Stimulated activated CD8-positive, alpha-beta memory T cell treated with anti-CD3 and anti-CD28 coated beads, Interleukin-4, amount 100 ng/mL, for 1 hour (primary cell): Measurements from ENCODE around the gene LCN1.

ENCODE experiments used
- DNase-seq, 2 donors: peaks; one replicate each; pipeline ENCODE4 v3.0.0-alpha.2; 2020; ENCODE audit warnings: low read depth in 2 of 2, low spot score in 1 of 2

LCN1 gene

DNA sequence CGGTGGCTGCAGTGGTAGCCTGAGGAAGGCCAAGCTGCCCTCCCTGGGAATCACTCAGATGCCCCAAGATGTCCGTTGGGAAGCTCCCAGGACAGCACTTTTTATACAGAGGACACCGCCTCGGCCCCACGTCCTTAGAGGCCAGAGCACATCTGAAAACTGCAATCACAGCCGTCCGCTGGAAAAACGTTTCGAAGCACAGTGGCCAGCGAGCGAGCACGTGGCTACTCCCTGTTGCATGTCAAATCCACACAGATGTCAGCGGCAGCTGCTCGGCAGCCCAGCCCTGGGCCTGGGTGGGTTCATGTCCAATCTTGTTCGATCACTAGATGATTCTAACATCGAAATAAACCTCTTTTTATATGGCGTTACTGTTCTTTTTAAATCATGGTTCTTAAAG lies 32.7 kb upstream of the LCN1 start:
- DNase-seq: no peak

DNA sequence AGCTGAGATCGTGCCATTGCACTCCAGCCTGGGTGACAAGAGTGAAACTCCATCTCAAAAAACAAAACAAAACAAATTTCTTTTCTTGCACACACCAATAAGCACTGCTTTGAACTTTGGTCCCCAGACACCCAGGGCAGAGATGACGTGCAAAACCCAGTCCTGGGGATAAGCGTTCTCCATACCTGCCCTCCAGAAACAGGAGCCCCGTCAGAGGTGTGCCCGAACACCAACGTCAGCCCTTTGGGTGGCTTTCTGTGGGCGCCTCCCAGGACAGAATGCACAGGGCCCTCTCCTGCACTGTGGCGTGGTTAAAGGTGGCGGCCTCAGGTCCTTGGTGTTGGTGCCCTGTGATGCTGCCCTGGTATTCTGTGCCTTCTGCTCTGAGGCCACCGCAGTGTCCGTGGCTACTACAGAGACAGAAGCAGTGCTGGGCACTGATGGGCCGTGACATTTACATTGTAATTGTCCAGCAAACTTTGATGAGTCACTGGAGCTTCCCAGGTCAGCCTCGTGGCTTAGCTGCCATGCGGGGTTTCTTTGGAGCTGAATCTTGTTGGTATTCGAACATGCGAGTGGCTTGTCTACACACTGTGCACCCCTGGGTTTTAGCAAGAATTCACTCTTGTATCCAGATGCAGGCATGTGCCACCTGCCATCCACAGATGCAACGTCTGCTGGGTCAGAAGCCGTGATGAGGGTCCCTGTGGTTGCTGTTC lies 31.9 kb upstream of the LCN1 start:
- no peak for DNase-seq

DNA sequence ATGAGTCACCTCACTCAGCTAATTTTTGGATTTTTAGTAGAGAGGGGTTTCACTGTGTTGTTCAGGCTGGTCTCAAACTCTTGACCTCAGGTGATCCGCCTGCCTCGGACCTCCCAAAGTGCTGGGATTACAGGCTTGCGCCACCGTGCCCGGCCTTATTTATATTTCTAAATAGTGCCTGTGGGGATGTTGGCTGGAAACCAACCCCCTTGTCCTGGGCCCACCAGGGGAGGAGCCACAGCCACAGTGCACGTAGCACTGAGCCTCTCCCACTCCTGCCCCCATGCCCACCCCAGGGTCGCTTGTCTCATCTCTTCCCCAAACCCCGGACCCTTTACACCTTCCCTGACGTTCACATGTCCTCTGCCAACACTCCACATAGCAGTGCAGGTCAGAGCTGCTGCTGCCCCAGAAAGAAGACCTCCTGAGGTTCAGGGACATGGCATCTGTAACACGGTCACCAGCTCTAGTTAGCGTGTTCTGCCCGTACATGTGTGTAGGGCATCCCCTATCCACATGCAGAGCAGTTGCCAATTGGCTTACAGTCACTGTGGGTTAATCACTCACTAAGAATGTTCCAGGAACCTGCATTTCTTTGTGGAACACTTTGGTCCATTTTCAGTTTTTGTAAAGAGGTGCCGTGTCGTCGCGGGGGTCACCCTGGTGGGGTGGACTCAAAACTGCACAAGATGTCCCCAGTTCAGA lies 30.9 kb upstream of the LCN1 start:
- no peak for DNase-seq

DNA sequence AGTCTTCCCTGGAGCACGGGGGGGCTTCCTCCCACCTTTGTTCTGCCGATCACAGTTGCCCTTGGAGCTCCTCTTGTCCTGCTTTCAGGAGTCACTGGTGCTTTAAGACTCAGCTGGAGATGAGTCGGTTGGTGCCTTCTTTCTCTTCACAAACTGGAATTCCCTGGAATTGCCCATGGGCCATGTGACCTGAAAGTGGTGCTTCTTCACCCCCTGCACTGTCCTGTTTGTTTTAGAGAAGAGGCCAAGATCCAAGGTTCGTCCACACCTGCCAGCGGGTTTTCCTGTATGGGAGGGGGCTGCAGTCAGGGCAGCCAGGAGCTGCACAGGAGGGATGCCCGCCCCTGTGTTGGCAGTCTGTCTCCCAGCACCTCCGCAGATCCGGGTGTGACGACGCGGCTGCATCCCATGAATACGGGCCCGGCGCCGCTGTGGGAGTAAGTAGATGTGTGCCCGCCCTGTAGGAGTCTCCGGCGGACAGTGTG lies 30.2 kb upstream of the LCN1 start:
- no peak for DNase-seq

DNA sequence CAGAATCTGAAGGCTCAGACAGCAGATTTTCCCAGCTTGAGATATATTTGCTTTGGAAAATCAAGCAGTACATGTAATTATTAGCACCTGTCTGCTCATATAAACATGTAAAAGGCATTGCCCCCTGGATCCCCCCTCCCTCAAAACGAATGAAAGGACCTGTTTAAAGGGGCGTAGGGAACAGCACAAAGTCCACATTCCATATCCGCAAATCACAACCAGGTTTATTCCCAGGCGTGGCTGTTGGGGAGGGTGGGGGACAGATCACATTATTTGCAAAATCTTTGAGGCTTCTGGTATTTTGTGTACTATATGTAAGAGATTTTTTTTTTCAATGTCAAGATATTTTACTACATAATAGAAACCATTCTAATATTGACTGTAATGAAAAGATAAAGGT lies 29.5 kb upstream of the LCN1 start:
- no peak for DNase-seq

DNA sequence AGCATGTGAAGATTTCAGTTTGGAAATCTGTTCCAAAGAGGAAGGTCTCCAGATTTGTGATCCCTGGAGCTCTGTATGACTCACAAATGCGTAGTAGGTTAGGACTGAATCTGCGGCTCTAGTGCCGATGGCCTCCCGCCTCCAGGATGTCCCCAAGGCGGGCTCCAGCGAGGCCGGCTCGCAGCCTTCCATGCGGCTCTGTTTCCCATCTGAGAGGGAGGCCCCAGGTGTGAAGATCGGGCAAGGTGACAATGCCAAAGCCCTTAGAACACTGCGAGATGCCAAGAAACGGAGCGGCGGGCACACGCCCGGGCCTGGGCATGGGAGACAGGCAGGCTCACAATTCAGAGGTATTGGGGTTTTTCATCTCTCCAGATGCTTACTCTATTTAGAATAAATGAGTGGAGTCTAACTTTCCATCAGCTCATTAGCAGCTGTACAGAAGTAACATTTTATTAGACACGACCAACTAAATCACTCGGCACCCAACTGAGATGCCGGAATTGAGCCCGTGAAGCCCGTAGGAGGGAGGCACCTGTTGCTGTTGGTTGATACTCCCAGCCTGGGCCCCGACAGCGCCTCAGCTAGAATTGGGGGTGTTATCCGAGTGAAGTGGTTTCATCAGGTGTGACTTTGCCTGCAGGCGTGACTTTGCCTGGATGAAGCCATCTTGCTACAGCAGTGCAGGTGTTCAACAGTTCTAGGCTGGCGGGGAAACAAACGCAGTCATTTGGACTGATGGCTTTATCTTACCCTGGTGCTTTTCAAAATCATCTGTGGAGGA lies 28.2 kb upstream of the LCN1 start:
- no peak for DNase-seq

DNA sequence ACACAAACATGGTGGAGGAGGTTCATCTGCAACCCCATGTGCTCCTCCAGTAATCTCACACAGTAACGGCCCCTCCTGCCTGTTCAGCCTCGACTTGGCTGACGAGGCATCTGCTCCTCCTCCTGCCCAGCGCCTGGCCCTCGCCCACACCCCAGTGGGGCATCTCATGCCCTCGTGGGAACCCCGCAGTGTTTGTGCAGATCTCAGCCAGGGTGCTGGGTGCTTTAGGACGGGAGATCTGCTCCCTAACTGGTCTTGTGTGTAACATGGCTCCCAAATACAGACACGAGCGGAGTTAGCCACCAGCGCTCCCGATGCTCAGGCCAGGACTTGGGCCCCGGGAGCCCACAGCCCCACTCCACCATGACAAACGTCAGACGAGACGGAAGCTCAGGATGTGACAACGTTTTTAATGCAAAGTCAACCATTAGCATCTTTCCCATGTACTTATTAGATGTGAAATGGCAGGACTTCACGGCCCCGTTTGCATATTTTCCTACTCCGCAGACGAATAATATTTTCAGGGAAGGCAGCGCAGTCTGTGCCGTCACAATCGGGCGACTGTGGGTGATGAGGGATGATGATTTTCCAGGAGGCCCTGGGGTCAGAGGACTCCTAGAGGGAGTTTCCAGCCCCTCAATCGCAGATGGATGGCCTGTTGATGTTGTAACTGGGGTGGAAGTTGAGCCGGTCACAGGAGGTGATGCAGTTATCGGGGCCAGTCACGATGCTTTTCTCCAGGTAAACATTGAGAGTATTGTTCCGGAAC lies 26.3 kb upstream of the LCN1 start:
- DNase-seq: no peak

DNA sequence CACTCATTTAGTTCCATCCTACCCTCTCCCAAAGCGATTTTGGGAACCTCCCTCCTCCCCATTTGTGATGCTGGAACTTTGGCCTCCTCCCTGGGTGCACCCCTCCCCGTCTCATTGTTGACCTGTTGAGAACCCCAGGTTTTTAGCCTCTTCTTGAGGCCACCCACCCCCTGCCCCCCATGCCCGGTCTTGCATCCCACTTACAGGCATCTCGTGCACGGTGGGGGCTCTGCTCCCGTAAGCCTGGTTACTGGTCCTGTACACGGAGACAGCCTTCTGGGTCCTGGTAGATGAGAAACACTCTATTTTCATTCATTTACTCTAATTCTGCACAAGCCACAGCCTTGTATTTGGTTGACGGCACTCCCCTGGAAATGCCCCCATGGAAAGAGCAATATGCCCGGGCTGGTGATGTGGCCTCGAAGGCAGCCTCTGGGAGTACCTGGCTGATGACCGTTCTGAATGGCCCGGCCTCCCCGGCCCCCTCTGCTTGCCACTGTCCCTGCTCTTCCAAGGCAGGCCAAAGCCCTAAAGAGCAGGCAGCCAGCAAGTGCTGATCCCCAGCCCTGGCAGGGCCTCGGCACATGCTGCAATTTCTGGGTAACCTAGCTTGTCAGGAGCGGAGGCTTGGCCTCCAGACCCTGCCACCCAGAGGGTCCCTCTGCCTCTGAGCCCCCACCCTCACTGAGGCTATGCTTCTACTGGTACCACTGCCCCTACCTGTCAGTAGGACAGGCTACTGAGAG lies 22.7 kb upstream of the LCN1 start:
- no peak for DNase-seq

DNA sequence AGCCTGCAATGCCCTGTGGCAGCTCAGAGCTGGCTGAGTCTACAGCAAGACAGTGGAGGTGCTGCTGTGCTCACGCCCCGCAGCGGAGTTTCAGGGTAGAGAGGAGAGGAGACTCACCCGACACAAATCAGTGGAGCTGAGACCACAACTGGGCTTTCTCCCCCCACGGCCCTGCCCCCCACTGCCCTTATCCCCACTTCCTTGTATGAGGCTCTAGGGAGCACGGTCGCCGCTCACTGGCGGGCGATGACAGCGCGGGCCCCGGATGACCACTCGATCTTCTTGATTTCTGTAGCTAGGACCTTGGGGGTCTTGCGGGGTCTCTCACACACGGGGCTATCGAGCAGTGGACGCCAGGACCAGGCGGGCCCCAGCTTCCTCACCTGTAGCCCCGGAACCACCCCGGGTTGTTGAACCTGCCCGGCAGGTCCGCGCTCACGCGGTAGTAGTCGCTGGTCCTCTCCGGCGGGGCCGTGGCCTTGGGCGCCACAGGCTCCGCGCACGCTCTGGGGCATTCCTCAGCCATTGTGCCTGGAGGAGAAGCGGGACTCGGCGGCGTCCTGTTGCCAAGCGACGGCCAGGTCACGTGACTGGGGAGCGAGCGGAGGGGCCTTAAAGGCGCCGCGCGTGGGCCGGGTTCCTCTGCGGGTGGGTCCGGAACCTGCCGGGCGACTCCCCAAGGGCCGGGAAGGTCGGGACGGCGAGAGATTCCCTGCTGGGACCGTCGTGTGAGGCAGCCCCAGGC lies 21.7 kb upstream of the LCN1 start:
- DNase-seq: peak; percentile 80 to 90

DNA sequence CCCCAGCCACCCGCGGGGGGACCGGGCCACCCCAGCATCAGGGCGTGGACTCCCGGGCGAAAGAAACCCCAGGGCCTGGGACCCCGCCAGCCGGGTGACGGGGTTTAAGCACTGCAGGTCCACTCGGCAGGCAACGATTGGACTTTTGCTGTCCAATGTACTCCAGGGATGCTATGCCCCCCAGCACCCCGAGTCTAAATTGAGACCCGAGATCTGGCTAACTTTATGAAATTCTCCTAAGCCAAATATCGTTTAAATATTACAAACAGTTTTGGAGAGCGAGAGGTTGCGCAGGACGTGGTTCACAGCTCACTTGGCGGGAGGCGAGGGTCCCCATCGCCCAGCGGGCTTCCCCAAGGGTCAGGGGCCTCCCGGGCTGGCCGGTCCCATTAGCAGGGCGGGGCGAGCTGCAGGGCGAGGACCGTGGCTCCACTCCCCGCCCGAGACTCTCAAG lies 21.1 kb upstream of the LCN1 start:
- no peak for DNase-seq

DNA sequence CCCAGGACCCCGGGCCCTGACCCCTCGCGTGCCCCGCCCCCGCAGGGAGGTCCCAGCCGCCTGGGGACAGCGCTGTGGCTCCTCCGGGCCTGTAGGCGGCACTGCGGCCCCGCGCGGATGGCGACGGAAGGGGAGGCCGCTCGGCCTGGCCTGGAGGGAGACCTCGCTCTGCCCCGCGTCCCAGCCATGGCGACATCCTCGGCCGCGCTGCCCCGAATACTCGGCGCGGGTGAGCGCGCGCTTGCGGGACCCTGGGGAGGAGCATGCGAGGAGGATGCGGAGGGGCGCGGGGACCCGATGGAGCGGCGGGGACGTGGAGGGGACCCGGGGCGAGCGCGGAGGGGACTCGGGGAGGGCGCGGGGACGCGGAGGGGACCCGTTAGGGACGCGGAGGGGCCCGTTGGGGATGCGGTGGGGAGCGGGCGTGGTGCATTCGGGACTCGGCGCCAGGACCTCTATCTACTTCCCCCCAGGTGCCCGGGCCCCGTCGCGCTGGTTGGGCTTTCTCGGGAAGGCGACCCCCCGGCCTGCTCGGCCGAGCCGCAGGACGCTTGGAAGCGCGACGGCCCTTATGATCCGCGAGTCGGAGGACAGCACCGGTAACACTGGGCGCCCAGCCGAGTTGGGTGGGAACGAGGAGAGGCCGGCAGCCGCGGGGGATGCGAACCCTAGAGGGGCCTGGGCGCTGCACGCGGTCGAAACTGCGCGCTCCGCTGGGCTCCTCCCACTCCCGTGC lies 20.5 kb upstream of the LCN1 start, which contains the start of gene MRPS2:
Gene MRPS2, plus strand, starts transcription at position 158 of the 736 bp plus-strand sequence. Its CDS starts 29 bp downstream, at position 187.
- DNase-seq: peak; percentile 51 to 75

DNA sequence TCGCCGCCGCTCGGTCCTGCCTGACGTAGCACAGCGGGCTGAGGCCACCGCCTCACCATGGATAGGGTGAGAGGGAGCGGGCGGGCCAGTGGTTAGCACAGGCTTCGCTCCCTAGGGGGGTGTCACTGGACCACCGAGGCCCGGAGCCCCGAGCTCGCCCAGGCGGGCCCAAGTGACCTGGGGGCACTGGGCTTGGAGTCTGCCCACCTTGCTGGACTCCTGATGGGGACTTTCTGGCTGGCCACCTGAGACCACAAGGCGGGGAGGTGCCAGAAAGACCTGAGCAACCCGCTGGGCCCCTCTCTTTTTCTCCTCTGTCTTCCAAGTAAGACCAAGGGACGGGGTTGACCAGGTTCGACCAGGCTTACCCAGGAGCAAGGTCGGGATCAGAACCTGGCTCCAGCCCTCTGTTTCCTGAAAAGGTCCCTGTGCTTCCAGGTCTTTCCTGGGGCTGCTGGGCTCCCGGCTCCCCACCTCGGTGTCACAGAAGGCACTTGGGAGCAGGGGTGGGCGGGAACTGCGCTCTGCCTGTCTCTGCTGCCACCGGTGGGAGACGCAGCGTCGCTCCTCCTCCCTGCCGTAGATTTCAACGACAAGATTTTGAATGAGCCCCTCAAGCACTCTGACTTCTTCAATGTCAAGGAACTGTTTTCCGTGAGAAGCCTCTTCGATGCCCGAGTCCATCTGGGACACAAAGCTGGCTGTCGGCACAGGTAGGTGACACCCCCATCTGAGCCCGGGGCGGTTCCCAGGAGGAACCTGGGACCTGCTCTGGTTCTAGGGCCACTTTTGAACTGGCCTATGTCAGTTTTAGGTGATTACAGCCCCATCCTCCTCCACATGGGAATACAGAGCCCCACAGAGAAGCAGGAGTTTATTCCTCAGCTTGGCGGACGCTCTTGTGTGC lies 19.7 kb upstream of the LCN1 start:
- no peak for DNase-seq

DNA sequence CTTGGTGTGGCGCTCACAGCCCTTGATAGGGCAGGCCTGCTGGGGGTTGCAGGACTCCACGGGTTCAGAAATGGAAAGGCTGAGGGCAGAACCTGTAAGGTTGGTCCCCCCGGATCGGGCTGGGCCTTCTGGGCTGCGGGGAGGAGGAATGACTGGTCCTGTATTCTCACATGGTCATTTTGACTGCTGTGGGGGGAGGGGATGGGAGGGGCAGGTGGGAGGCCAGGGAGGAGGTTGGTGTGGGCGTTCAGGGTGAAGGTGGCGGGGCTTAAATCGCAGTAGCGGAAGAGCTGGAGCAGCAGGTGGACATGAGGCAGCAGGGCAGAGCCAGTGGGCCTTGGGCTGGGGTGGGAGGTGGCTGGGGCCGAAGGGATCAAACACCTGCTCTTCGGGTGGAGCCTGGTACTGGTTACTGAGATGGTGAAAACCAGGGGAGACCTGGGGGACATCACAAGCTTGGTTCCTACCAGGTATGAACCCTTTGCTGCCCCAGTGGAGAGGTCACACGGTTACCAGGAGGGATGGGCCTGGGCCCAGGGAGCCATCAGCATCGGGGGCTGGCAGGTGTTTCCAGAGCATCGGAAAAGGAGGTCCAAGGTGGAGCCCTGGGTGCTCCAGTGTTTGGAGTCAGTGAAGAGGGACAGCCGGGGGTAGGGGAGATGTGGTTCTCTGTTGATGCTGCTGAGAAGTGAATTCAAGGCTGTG lies 18.9 kb upstream of the LCN1 start:
- DNase-seq: no peak

DNA sequence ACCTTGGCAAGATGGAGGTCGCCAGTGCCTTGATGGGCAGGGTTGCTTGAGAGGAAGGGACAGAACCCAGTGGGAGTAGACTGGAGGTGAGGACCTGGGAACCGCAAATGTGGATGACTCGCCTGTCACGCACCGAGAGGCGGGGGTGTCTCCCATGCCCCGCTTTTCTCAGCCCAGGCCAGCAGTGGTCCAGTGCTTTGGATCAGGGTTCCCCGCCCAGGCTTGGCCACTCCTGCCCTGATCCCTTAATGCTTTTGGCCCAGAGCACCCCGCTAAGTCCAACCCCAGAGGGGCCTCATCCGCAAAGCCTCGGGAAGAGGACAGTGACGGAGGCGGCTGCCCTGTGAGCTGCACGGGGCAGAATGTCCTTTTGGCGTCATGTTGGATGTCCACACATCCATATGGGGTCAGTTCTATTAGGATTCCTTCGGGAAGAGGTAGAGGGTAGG lies 18.3 kb upstream of the LCN1 start:
- DNase-seq: no peak

DNA sequence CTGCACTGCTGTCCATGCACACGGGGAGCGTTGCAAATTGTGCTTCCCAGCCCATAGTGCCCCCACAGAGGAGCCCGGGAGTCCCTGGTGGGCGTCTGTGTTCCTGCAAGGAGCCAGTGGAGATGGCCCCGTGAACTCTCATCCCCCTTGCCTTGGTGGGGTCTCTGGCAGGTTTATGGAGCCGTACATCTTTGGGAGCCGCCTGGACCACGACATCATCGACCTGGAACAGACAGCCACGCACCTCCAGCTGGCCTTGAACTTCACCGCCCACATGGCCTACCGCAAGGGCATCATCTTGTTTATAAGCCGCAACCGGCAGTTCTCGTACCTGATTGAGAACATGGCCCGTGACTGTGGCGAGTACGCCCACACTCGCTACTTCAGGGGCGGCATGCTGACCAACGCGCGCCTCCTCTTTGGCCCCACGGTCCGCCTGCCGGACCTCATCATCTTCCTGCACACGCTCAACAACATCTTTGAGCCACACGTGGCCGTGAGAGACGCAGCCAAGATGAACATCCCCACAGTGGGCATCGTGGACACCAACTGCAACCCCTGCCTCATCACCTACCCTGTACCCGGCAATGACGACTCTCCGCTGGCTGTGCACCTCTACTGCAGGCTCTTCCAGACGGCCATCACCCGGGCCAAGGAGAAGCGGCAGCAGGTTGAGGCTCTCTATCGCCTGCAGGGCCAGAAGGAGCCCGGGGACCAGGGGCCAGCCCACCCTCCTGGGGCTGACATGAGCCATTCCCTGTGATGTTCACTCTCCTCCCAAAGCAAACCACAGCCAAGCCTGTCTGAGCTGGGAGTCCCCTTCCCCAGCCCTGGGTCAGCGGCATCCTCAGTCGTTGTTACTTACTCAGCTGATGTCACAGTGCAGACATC lies 17.6 kb upstream of the LCN1 start:
- DNase-seq: no peak
